Measurements from ENCODE around the gene MESD. TPM values are rescaled to one million over a fixed set of nuclear protein-coding genes. Genes with fewer than 3 reads are reported as not detected.

The MESD gene
- polyA plus RNA-seq, 1 donor from 2014 or later: 16.3 TPM

- Histone ChIP-seq H3K27ac (ENCODE audit: low read length) (no peak overlapping the region), H3K36me3 (ENCODE audit: insufficient read depth, low read length) (peaks cover 4% of the 10 kb centered on the region), H3K79me2 (replicated peaks; ENCODE audit: insufficient read depth, low read length) (no peaks in the 10 kb centered on the region), H2AFZ (ENCODE audit: low read depth, low read length) (no peak overlapping the region), H4K20me1 (ENCODE audit: insufficient read depth) (no peaks in the 10 kb centered on the region), H3K9me3 (ENCODE audit: low read length) (no peaks in the 10 kb centered on the region), H3K4me3 (ENCODE audit: low read length) (no peak overlapping the region), H3K4me2 (ENCODE audit: low read length) (no peak overlapping the region), H3K9ac (ENCODE audit: low read length) (no peak overlapping the region), H3F3A (ENCODE audit: insufficient read depth, low read length, poor library complexity, severe bottlenecking) (no peaks in the 10 kb centered on the region), H3K27me3 (ENCODE audit: insufficient read depth, low read depth, low read length) (no peaks in the 10 kb centered on the region), H3K9me2 (ENCODE audit: insufficient read depth, low read length) (no peaks in the 10 kb centered on the region)
- TF ChIP-seq EP300 (conservative IDR thresholded peaks at IDR 0.05; ENCODE audit: poor library complexity, severe bottlenecking) (no peak), RAD21 (conservative IDR thresholded peaks at IDR 0.05) (no peak), MXI1 (conservative IDR thresholded peaks at IDR 0.05; ENCODE audit: poor library complexity, severe bottlenecking) (no peak), CTCF (IDR thresholded peaks at IDR 0.05; ENCODE audit: poor library complexity, severe bottlenecking) (no peak), EZH2 (IDR thresholded peaks at IDR 0.05; ENCODE audit: borderline replicate concordance, insufficient read depth, low read length, poor library complexity, severe bottlenecking) (no peak), POLR2AphosphoS5 (IDR thresholded peaks at IDR 0.05) (no peak), TAF1 (IDR thresholded peaks at IDR 0.05; ENCODE audit: low read depth) (no peak), REST (IDR thresholded peaks at IDR 0.05; ENCODE audit: borderline replicate concordance) (no peak), SMC3 (conservative IDR thresholded peaks at IDR 0.05; ENCODE audit: poor library complexity) (no peak)
Observed at GRCh38 chr15:80950291-80951078, 39.1 kb downstream of the MESD start.

DNA sequence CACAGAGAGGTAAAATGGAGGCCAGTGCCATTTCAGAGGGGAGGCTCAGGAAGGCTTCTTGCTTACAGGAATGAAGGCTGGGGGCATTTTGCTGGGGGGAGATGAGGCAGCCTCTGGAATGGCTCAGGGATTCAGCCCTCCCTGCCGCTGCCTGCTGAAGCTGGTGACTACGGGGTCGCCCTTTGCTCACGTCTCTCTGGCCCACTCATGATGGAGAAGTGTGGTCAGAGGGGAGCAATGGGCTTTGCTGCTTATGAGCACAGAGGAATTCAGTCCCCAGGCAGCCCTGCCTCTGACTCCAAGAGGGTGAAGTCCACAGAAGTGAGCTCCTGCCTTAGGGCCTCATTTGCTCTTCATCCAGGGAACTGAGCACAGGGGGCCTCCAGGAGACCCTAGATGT, 39.9 kb downstream of the MESD start:
- TF ChIP-seq EP300 (conservative IDR thresholded peaks at IDR 0.05; ENCODE audit: poor library complexity, severe bottlenecking) (no peak), POLR2AphosphoS5 (IDR thresholded peaks at IDR 0.05) (no peak), TAF1 (IDR thresholded peaks at IDR 0.05; ENCODE audit: low read depth) (no peak), EZH2 (IDR thresholded peaks at IDR 0.05; ENCODE audit: borderline replicate concordance, insufficient read depth, low read length, poor library complexity, severe bottlenecking) (no peak), SMC3 (conservative IDR thresholded peaks at IDR 0.05; ENCODE audit: poor library complexity) (no peak), REST (IDR thresholded peaks at IDR 0.05; ENCODE audit: borderline replicate concordance) (no peak), CTCF (IDR thresholded peaks at IDR 0.05; ENCODE audit: poor library complexity, severe bottlenecking) (no peak), RAD21 (conservative IDR thresholded peaks at IDR 0.05) (no peak), MXI1 (conservative IDR thresholded peaks at IDR 0.05; ENCODE audit: poor library complexity, severe bottlenecking) (no peak)
- Histone ChIP-seq H3K4me3 (ENCODE audit: low read length) (no peak overlapping the region), H3K27ac (ENCODE audit: low read length) (no peak overlapping the region), H2AFZ (ENCODE audit: low read depth, low read length) (no peak overlapping the region), H3K36me3 (ENCODE audit: insufficient read depth, low read length) (peaks cover 4% of the 10 kb centered on the region), H3K9me3 (ENCODE audit: low read length) (no peaks in the 10 kb centered on the region), H3K4me2 (ENCODE audit: low read length) (no peak overlapping the region), H3K9ac (ENCODE audit: low read length) (no peak overlapping the region), H3K27me3 (ENCODE audit: insufficient read depth, low read depth, low read length) (no peaks in the 10 kb centered on the region), H4K20me1 (ENCODE audit: insufficient read depth) (no peaks in the 10 kb centered on the region), H3K79me2 (replicated peaks; ENCODE audit: insufficient read depth, low read length) (no peaks in the 10 kb centered on the region), H3F3A (ENCODE audit: insufficient read depth, low read length, poor library complexity, severe bottlenecking) (no peaks in the 10 kb centered on the region), H3K9me2 (ENCODE audit: insufficient read depth, low read length) (no peaks in the 10 kb centered on the region)
